Brain microvascular endothelial cell (primary cell): Measurements from ENCODE around the gene KCNS1.

Experiments used
- DNase-seq: peaks from one replicate; pipeline ENCODE4 v3.0.0-alpha.2; 2020
- H3K27ac ChIP-seq: fragments of 250-450 bp; sonication (Bioruptor Pico); 2 replicates; pipeline ENCODE4 v1.5.1; 2020; ENCODE audit warnings: mild to moderate bottlenecking, moderate library complexity
- H3K27me3 ChIP-seq: fragments of 250-450 bp; sonication (Bioruptor Pico); replicated peaks from 2 replicates; pipeline ENCODE4 v1.5.1; 2020; ENCODE audit warnings: mild to moderate bottlenecking
- H3K36me3 ChIP-seq: fragments of 250-450 bp; sonication (Bioruptor Pico); replicated peaks from 2 replicates; pipeline ENCODE4 v1.5.1; 2020; ENCODE audit warnings: mild to moderate bottlenecking
- H3K4me3 ChIP-seq: 2 replicates; pipeline ENCODE4 v1.5.1; 2011; ENCODE audit warnings: low read depth, mild to moderate bottlenecking, control low read depth, low read length, moderate library complexity
- CTCF ChIP-seq: IDR thresholded peaks from 2 replicates; pipeline ENCODE4 v1.5.1; 2011; ENCODE audit warnings: low read depth, mild to moderate bottlenecking, moderate library complexity, low read length, control low read depth, inconsistent platforms; ENCODE audit errors: missing control alignments
- in situ Hi-C: cut with HindIII; loops from 2 replicates; pipeline ENCODE4 v1.10.0; 2017; ENCODE audit warnings: low sequenced_read_pairs, low pct_ligation_motif_present

The KCNS1 gene

GRCh38 chr20:45095805-45096238, 5.1 kb downstream of the KCNS1 start:
- peak; percentile 80 for TF ChIP-seq CTCF
- in situ Hi-C loops = no loop called here
- H3K27ac ChIP-seq = no peak overlapping the region
- H3K27me3 ChIP-seq = no peaks in the 10 kb centered on the region
- DNase-seq = peak; percentile 57
- no peak overlapping the region for H3K4me3 ChIP-seq
- no peaks in the 10 kb centered on the region for H3K36me3 ChIP-seq

- no peak for DNase-seq
- Histone ChIP-seq H3K27ac (no peak overlapping the region), H3K4me3 (no peak overlapping the region), H3K36me3 (no peaks in the 10 kb centered on the region), H3K27me3 (no peaks in the 10 kb centered on the region)
- TF ChIP-seq CTCF = no peak
- in situ Hi-C loops = no loop called here
Observed at GRCh38 chr20:45094864-45095574, 5.9 kb downstream of the KCNS1 start.

- in situ Hi-C loops = no loop called here
- no peak overlapping the region for H3K4me3 ChIP-seq
- DNase-seq = no peak
- no peaks in the 10 kb centered on the region for H3K36me3 ChIP-seq
- H3K27ac ChIP-seq = no peak overlapping the region
- no peaks in the 10 kb centered on the region for H3K27me3 ChIP-seq
- TF ChIP-seq CTCF = no peak
Observed at GRCh38 chr20:45094201-45094600, 6.7 kb downstream of the KCNS1 start.

GRCh38 chr20:45092898-45093297, 8.0 kb downstream of the KCNS1 start:
- Histone ChIP-seq H3K4me3 (no peak overlapping the region), H3K27ac (no peak overlapping the region), H3K36me3 (no peaks in the 10 kb centered on the region), H3K27me3 (no peaks in the 10 kb centered on the region)
- DNase-seq = no peak
- TF ChIP-seq CTCF = no peak
- in situ Hi-C loops = no loop called here

GRCh38 chr20:45091366-45091765, 9.6 kb downstream of the KCNS1 start:
- in situ Hi-C loops = no loop called here
- H3K27me3 ChIP-seq = no peaks in the 10 kb centered on the region
- H3K36me3 ChIP-seq = no peaks in the 10 kb centered on the region
- TF ChIP-seq CTCF = no peak
- no peak overlapping the region for H3K4me3 ChIP-seq
- H3K27ac ChIP-seq = no peak overlapping the region
- DNase-seq = no peak

GRCh38 chr20:45090481-45090880, 10.4 kb downstream of the KCNS1 start:
- in situ Hi-C loops = no loop called here
- no peak for DNase-seq
- H3K36me3 ChIP-seq = no peaks in the 10 kb centered on the region
- no peaks in the 10 kb centered on the region for H3K27me3 ChIP-seq
- H3K27ac ChIP-seq = no peak overlapping the region
- no peak for TF ChIP-seq CTCF
- no peak overlapping the region for H3K4me3 ChIP-seq
